Adipocyte (in vitro differentiated cells): ENCODE data around the gene ZFP90.
"Not testable (repeated sequence)": the region's sequence is repeated elsewhere in the genome, so short reads cannot be mapped to it uniquely, and the experiment has no call there.

Source experiments
- DNase-seq: peaks from one replicate; pipeline ENCODE4 v3.0.0-alpha.2; 2015; ENCODE audit warnings: low read depth
- H3K27me3 ChIP-seq: replicated peaks from 2 replicates; pipeline ENCODE4 v1.7.0; 2013; ENCODE audit warnings: mild to moderate bottlenecking, low read length, moderate library complexity; ENCODE audit not compliant: control insufficient read depth, insufficient read depth
- H3K36me3 ChIP-seq: 2 replicates; pipeline ENCODE4 v1.7.0; 2013; ENCODE audit warnings: low read length, mild to moderate bottlenecking, moderate library complexity; ENCODE audit not compliant: control insufficient read depth, insufficient read depth, severe bottlenecking
- H3K4me1 ChIP-seq: 2 replicates; pipeline ENCODE4 v1.7.0; 2013; ENCODE audit warnings: mild to moderate bottlenecking, low read length, moderate library complexity; ENCODE audit not compliant: control insufficient read depth, insufficient read depth
- H3K4me3 ChIP-seq: 2 replicates; pipeline ENCODE4 v1.7.0; 2013; ENCODE audit warnings: mild to moderate bottlenecking, low read length, moderate library complexity
- H3K9ac ChIP-seq: 2 replicates; pipeline ENCODE4 v1.7.0; 2013; ENCODE audit warnings: mild to moderate bottlenecking, low read length, moderate library complexity
- H3K9me3 ChIP-seq: 2 replicates; pipeline ENCODE4 v1.7.0; 2013; ENCODE audit warnings: mild to moderate bottlenecking, low read length, moderate library complexity; ENCODE audit not compliant: control insufficient read depth

ZFP90 gene

DNA sequence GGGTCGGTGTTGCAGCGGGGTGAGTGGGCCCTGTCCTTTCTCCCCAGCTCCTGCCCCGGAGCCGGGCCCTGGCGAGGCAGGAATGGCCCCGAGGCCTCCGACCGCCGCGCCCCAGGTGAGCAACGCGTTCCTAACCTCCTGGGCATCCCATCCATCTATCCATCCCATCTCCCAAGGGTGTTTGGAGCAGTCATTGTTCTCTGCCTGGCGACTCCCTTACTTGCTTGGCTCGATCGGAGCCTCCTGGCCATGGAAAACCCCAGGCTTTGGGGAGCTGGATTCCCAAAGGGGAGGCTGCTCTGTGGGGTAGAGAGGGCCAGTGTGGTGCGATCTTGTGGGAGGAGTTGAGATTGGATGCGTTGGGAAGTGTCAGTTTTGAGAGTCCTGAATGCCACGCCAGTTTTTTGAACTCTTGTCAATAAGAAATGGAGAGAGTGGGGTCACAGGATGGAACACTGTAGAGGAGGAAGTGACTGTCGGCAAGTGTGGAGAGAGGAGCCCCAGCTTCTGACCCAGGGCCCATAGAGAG, 684 bp downstream of the ZFP90 start:
- peaks cover 5% of the 10 kb centered on the region for H3K4me1 ChIP-seq
- H3K9ac ChIP-seq: peak overlapping the region; percentile 89
- DNase-seq: peak; percentile 44
- H3K36me3 ChIP-seq: peaks cover 11% of the 10 kb centered on the region
- peak overlapping the region; percentile 82 for H3K4me3 ChIP-seq
- no peaks in the 10 kb centered on the region for H3K27me3 ChIP-seq
- no peaks in the 10 kb centered on the region for H3K9me3 ChIP-seq

DNA sequence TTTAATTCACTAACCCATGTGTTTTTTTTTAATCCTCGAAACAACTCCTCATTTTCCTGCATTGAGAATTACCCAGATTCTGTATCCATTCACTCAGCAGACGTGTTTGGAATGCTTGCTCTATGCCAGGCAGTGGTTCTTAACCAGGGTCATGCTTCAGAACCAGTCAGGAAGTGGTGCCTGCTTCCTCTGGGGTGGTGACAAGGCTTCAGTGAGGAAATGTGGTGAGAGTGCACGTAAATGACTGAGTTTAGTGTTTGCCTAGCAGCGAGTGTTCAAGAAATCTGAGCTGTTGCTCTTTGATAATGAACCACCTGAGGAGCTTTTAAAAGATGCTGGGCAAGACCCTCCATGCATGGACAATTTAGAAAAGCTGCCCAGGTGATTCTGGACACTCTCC, 9.9 kb downstream of the ZFP90 start:
- no peaks in the 10 kb centered on the region for H3K4me1 ChIP-seq
- no peak overlapping the region for H3K4me3 ChIP-seq
- H3K36me3 ChIP-seq: peaks cover 74% of the 10 kb centered on the region
- no peak overlapping the region for H3K9ac ChIP-seq
- DNase-seq: no peak
- H3K27me3 ChIP-seq: no peaks in the 10 kb centered on the region
- H3K9me3 ChIP-seq: peaks cover 68% of the 10 kb centered on the region

DNA sequence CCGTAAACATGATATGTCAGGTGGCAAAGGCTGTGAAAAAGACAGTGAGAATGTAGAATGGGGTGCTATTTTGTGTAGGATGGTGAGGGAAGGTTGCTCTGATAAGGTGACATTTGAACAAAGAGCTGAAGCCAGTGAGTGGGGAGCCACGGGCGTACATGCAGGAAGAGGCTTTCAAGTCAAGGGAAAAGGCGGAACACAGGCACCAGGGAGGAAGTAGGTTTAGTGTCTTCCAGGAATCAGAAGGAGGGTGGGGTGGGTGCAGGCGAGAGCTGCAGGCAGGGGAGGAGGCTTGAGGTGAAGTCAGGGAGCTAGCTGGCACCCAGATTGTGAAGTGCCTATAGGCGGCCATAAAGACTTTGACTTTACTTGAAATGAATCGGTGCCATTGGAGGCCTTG, 14.1 kb downstream of the ZFP90 start:
- Histone ChIP-seq H3K27me3 (no peaks in the 10 kb centered on the region), H3K9ac (no peak overlapping the region), H3K36me3 (peaks cover 91% of the 10 kb centered on the region), H3K4me3 (peak overlapping the region; percentile 64), H3K4me1 (no peaks in the 10 kb centered on the region), H3K9me3 (peaks cover 94% of the 10 kb centered on the region)
- DNase-seq: no peak

DNA sequence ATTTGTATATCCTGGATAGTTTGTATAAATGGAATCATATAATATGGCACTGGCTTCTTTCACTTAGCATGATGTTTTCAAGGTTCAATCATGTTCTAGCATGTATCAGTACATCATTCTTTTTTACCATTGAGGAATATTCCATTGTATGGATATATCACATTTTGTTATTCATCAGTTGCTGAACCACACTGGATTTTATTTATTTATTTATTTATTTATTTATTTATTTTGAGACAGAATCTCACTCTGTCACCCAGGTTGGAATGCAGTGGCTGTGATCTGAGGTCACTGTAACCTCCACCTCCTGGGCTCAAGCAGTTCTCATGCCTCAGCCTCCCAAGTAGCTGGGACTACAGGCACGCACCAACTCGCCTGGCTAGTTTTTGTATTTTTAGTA, 21.2 kb downstream of the ZFP90 start:
- H3K9ac ChIP-seq, H3K4me1 ChIP-seq, DNase-seq, H3K27me3 ChIP-seq: not testable (repeated sequence)
- Histone ChIP-seq H3K9me3 (peaks cover 100% of the 10 kb centered on the region), H3K4me3 (peak overlapping the region; percentile 64), H3K36me3 (peaks cover 97% of the 10 kb centered on the region)

DNA sequence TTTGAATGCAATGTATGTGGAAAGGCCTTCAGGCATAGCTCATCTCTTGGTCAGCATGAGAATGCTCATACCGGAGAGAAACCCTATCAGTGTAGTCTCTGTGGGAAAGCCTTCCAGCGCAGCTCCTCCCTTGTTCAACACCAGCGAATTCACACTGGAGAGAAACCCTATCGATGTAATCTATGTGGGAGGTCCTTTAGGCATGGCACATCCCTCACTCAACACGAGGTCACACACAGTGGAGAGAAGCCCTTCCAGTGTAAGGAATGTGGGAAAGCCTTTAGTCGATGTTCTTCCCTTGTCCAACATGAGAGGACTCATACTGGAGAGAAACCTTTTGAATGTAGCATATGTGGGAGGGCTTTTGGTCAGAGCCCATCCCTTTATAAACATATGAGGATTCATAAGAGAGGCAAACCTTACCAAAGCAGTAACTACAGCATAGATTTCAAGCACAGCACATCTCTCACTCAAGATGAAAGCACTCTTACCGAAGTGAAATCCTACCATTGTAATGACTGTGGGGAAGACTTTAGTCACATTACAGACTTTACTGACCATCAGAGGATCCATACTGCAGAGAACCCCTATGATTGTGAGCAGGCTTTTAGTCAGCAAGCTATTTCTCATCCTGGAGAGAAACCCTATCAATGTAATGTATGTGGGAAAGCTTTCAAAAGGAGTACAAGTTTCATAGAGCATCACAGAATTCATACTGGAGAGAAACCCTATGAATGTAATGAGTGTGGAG, 24.7 kb downstream of the ZFP90 start:
- Histone ChIP-seq H3K9me3 (peaks cover 100% of the 10 kb centered on the region), H3K27me3 (no peaks in the 10 kb centered on the region), H3K4me3 (peak overlapping the region; percentile 70), H3K9ac (no peak overlapping the region), H3K4me1 (no peaks in the 10 kb centered on the region), H3K36me3 (peaks cover 79% of the 10 kb centered on the region)
- DNase-seq: no peak

DNA sequence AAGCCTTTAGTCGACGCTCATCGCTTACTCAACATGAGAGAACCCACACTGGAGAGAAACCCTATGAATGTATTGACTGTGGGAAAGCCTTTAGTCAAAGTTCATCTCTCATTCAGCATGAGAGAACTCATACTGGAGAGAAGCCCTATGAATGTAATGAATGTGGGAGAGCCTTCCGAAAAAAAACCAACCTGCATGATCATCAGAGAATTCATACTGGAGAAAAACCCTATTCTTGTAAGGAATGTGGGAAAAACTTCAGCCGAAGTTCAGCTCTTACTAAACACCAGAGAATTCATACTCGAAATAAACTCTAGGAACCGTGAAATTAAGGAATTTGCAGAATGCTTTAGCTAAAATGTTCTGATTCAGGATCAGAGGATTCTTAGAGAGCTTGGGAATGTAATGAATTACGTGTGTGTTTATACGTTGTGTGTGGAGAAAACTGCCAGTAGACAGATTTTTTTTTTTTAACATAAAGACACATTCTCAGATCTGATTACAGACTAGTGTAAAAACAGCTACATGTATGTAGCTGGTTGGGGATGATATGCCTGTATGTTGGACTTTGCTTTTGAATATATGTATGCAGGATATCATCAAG, 25.4 kb downstream of the ZFP90 start:
- peak; percentile 7 for DNase-seq
- H3K27me3 ChIP-seq: no peaks in the 10 kb centered on the region
- H3K4me3 ChIP-seq: peak overlapping the region; percentile 70
- H3K36me3 ChIP-seq: peaks cover 72% of the 10 kb centered on the region
- H3K9me3 ChIP-seq: peaks cover 100% of the 10 kb centered on the region
- no peaks in the 10 kb centered on the region for H3K4me1 ChIP-seq
- no peak overlapping the region for H3K9ac ChIP-seq

DNA sequence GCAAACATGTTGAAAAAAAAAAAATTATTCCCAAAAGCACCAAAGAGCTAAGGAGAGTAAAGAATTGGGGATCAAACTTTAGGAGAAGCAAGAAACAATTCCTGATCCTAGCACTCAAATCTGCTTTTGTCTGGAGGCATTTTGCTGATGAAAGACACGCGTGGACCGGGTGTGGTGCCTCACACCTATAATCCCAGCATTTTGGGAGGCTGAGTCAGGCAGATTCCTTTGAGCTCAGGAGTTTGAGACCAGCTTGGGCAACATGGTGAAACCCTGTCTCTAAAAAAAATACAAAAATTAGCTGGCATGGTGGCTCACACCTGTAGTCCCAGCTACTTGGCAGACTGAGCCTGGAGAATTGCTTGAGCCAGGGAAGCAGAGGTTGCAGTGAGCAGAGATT, 35.4 kb downstream of the ZFP90 start:
- Histone ChIP-seq H3K9me3 (peaks cover 91% of the 10 kb centered on the region), H3K4me1 (no peaks in the 10 kb centered on the region)

DNA sequence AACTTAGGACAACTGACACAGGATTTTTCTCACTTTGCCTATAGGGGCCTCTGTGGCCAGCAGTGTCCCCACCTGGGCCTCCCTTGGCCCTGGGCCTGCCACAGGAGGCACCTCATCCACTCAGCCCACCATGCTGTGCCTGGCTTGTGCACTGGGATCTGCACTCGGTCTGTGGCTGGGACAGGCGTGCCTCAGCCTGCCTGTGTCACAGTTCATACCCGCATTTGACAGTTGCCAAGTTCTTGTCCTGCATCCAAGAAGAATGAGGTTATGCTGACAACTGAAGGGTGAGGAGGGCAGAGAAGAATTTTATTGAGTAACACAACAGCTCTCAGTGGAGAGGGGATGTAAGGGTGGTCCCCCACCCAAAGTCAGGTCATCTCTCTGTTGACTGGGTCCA, 36.0 kb downstream of the ZFP90 start:
- Histone ChIP-seq H3K4me3 (no peak overlapping the region), H3K9me3 (peaks cover 86% of the 10 kb centered on the region), H3K9ac (no peak overlapping the region), H3K4me1 (no peaks in the 10 kb centered on the region), H3K36me3 (peaks cover 1% of the 10 kb centered on the region), H3K27me3 (no peaks in the 10 kb centered on the region)
- DNase-seq: no peak

More for the DNA sequence above, 35.4 kb downstream of the ZFP90 start:
- Histone ChIP-seq H3K4me3 (no peak overlapping the region), H3K36me3 (peaks cover 6% of the 10 kb centered on the region), H3K27me3 (no peaks in the 10 kb centered on the region), H3K9ac (no peak overlapping the region)
- DNase-seq: no peak

DNA sequence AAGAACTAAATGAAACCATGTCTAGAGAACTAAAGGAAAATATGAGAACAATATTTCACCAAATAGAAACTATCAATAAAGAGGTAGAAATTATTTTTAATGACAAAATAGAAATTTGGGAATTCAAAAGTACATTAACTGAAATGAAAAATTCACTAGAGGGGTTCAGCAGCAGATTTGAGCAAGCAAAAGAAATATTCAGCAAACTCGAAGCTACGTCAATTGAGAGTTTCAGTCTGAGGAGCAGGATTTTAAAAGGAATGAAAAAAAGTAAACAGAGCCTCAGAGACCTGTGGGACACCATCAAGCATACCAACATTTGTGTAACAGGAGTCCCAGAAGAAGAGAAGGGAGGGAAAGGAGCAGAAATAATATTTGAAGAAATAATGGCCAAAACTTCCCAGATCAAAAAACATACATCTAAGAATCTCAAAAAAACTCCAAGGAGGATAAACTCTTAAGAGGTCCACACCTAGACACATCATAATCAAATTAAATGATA, 38.3 kb downstream of the ZFP90 start:
- no peak overlapping the region for H3K9ac ChIP-seq
- no peak overlapping the region for H3K4me3 ChIP-seq
- H3K4me1 ChIP-seq: no peaks in the 10 kb centered on the region
- H3K27me3 ChIP-seq: no peaks in the 10 kb centered on the region
- peaks cover 76% of the 10 kb centered on the region for H3K9me3 ChIP-seq
- no peaks in the 10 kb centered on the region for H3K36me3 ChIP-seq
- DNase-seq: no peak

DNA sequence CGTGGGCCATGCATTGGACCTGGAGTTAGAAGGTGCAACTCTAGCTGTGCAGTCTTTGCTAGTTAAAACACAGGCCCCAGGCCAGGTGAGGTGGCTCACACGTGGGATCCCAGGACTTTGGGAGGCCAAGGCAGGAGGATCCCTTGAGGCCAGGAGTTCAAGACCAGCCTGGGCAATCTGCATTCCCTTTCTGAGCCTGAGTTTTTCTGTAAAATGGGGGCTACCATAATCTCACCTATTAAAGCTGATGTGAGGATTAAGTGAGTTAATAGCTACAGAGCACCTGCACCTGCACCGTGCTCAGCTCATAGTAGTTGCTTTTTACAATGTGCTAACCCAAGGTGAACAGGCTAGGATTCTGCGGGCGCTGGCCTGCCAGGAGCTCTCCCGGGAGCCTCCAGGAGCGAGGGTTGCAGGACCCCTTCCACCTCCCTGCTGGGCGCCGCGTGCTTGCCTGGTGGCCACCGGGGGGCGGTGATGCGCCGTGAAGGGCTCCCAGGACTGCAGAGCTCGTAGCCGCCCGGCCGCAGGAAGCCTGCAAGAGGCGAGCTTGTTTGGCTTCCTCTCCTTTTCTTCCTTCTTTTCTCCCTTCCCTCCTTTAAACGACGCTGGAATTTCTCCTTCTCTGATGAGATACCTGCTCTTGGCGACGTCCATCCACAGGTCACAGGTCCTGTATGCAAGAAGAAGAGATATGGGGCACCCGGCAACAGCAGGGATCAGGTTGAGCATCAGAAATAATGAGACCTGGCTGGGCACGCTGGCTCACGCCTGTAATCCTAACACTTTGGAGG, 51.3 kb downstream of the ZFP90 start:
- Histone ChIP-seq H3K4me1 (no peaks in the 10 kb centered on the region), H3K4me3 (no peak overlapping the region), H3K36me3 (no peaks in the 10 kb centered on the region), H3K27me3 (no peaks in the 10 kb centered on the region), H3K9me3 (peaks cover 14% of the 10 kb centered on the region), H3K9ac (no peak overlapping the region)
- peak; percentile 53 for DNase-seq
